T-helper 1 cell treated with Interleukin-12 subunit alpha and Interleukin-12 subunit beta and Interleukin-4 antibody, amounts not matched to agents 30 ng/mL and 1 ng/mL, for 36 hours (primary cell): ENCODE results near the gene EBLN1. TPM values are rescaled to one million over a fixed set of nuclear protein-coding genes. Genes with fewer than 3 reads are reported as not detected.
"Not testable (repeated sequence)": the region's sequence is repeated elsewhere in the genome, so short reads cannot be mapped to it uniquely, and the experiment has no call there.

Experiments
- intact Hi-C: fragments of 100-400 bp; cut with micrococcal nuclease; formaldehyde crosslinking; loops from one replicate; pipeline ENCODE4 v1.15.1; 2024
- total RNA-seq: library from RNA; stranded (reverse); gene quantifications from 2 replicates; pipeline ENCODE4 v1.2.3, GENCODE V29; 2022

The EBLN1 gene
- total RNA-seq, 1 donor from 2014 or later, result not detected

DNA sequence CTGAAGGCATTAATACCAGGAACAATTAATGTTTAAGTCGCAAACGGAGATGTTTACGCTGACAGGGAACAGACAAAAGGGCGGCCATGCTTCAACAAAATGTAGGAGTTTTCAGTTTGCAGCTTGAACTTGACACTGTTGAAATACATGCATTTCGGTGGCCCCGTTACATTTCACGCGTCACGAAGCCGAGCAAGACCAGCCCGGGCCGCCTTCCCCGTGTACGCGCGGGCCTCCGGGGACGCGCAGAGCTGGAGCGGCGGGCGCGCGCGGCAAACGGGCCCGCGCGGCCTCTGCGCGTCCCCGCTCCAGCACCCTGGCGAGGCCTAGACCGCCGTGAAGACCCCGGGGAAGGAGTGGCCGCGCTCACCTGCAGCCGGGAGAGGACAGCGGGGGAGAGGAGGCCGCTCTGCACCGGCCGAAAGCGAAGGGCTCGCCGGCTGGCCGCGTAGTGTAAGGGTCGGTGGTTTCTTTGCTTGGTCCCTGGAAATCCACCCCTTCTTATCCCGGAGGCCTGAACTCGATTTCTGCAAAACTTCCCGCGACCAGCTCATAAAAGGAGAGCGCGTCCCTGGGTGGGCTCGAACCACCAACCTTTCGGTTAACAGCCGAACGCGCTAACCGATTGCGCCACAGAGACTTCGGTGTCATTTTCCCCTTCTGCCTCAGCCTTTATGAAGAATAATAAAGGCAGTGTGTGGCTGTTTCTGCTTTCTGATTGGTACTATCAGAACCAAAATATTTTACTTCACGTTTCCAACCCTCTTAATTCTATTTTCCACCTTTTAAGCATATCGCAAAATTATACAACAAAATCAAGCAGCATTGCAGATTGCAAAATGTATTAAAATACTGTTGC lies 11.4 kb upstream of the EBLN1 start:
- intact Hi-C loops, result loop anchor here (1.0 to 10.0 kb wide), 16 partner anchors 17 to 1216 kb away; partner anchors contain the start of genes COMMD3, DNAJC1, MLLT10 and PIP4K2A

DNA sequence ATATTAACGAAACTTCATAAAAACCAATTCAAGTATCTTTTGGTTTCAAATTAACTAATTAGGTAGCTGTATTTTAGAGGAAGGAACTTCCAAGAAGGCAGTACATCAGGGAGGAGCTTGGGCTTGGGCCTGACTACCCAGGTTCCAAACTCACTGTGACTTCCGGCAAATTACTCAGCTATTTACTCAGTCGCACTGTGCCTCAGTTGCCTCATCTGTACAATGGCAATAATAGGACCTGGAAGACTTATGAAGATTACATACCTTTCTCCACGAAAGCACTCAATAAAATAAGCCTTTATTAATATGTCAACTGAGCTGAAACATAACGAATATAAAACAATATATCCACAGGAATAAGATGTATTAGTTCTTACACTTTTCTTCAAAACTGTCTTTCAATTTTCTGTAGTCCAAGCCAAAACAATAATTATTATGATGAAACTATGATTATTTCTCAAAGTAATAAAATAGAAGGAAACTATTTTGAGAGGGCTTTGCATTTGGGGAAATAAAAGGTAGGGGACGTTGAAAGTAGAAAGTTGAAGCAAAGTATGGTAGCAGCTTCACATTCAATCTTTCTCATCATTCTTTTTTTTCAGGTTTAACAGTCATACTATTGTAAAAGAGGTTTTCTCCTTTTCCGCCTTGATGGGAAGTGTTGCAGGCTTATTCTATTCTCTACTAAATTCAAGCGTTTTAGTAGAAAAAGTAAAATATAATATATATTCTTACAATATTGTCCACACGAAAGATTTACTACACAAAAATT lies 10.5 kb upstream of the EBLN1 start:
- intact Hi-C loops, result loop anchor here (2.0 to 10.0 kb wide), 6 partner anchors 206 to 1216 kb away; partner anchors contain the start of gene PIP4K2A

DNA sequence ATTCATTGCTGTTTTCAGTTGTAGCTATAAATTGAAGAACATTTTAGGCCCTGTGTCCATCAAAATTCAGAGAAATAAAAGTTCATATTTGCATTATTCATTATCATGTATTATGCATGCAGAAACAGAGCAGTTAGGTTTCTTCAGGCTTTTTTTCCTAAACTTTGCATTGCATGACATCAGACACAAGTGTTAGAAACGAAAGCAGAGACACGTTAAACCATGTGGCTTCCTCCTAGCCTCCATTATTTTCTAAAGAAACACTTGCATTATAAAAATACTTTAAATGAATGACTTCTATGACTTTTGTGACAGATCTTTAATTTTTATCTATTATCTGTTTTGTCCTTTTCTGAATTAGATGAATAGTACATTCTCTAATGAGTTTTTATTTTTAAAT lies 8.8 kb upstream of the EBLN1 start:
- intact Hi-C loops, result loop anchor here (5.0 to 10.0 kb wide), 4 partner anchors 204 to 1218 kb away; partner anchors contain the start of gene PIP4K2A

DNA sequence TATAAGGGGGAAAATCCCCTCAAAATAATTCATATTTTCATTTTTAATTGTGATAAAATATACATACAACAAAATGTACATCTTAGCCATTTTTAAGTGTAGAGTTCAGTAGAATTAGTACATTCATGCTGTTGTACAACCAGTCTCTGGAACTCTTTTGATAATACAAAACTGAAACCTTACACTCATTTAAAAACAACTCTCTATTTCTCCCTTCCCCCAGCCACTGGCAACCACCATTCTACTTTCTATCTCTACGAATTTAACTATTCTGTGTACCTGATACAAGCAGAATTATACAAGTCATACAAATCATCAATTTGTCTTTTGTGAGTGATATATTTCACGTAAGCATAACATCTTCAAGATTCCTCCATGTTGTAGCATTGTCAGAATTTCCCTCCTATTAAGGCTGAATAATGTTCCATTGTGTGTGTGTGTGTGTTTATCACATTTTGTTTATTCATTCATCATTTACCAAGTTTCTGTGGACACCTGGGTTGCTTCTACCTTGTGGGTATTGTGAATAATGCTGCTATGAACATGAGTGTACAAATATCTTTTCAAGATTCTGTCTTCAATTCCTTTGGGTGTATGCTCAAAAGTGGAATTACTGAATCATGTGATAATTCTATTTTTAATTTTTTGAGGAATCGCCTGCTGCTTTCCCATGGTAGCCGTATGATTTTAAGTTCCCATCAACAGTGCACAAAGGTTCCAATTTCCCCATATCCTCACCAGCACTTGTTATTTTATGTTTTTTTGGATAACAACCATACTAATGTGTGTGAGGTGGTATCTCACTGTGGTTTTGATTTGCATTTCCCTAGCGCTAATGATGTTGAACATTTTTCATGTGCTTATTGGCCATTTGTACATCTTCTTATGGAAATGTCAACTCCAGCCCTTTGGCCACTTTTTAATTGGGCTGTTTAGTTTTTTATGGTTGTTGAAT lies 4.7 kb upstream of the EBLN1 start:
- intact Hi-C loops, result loop anchor here (10.0 kb wide), 2 partner anchors 492 to 1222 kb away; partner anchors contain the start of gene PIP4K2A

DNA sequence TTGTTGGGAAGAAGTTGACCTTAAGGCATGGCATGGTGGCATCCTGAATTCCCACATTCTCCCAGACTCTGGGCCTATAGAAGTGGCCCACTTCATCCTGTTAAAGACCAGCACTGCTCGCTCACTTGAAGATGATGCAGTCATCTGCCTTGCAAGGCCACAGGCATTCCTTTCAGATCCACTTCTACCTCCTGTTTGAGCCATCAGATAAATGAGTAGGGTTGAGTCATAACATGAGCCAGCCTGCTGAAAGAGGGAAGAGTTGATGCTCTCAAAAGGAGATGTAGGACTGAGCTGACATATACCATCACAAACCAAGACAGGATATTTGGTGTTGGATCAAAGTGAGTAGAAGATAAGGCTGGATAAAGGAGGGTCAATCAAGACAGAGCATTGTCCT lies 1.5 kb upstream of the EBLN1 start:
- intact Hi-C loops, result no loop called here

DNA sequence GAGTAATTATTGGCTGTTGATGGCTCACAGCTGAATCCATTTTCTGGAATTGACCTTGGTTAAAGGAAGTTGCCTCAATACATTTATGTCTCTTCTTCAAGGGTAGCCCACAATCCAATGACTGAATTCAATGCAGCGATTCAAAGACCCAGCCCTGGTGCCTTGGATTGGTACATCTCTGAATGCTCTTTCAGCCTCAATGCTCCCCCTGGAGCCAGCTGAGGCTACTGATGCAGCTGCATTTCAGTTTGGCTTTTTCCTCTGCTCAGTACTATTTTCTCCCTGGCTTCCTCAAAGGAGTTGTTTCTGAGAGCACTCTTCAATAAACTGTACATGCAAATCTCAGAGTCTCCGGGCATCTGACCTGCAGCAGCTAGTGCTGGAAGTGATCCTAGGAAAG lies 633 bp upstream of the EBLN1 start:
- intact Hi-C loops, result no loop called here

DNA sequence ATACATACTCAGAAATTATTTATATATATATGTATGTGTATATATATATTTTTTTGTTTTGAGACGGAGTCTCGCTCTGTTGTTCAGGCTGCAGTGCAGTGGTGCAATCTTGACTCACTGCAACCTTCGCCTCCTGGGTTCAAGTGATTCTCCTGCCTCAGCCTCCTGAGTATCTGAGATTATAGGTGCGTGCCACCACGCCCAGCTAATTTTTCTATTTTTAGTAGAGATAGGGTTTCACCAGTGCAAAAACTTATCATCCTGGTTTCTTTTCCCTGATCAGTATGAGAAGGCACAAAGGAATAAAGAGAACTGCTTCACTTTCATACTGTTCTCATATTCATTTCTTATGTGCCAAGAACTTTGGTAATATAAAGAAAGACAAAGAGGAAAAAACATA lies 731 bp downstream of the EBLN1 start:
- intact Hi-C loops, result not testable (repeated sequence)

DNA sequence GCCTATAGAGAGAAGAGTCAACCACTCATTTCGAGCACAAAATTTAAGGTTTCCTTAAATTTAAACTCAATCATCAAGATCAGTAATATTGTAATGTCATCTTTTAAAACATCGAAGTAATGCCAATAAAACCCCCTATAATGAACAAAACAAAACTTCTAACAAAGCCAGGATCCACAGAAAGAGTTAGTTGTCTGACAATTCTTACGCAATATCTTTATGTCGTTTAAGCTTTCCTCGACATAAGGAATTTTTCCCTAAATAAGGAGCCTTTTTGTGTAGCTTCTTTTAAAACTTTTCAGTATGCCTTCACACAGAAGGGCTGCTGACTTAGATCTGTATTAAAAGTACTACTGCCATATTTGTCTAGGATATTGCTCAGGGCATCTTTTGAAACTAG lies 7.5 kb downstream of the EBLN1 start:
- intact Hi-C loops, result no loop called here

DNA sequence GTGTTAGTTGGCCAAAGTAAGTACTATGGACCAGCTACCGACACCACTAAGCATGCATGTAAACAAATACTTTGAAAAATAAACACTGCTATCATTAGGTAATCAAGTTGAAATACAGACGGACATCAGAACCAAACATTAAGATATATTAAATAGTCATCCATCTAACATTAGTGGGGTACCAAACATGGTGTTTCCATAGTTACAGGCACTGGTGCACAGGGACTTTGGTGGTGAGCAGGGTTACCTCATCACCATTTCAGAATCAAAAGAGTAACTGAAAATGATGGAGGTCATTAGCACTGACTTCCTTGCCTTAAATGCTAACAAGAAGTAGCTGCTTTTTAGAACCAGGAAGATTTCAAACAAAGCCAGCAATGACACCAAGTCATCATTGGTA lies 23.9 kb downstream of the EBLN1 start:
- intact Hi-C loops, result no loop called here

DNA sequence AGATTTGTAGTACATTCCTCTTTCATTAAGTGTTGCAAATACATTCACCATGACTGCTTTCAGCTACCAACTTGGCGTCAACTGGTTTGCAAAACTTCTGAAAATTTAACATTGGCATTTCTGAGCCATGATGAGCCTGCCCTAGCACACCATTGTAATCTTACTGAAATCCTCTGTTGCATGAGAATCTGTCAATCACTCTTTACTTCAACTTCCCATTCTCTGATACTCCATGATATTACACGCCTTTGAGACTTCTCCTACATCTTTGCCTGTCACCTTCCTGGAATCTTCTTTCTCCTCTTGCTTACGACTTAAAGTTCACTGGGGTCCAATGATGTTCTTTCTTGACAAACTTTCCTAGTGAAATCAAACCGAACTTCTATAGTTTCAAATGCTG lies 32.2 kb downstream of the EBLN1 start:
- intact Hi-C loops, result no loop called here

DNA sequence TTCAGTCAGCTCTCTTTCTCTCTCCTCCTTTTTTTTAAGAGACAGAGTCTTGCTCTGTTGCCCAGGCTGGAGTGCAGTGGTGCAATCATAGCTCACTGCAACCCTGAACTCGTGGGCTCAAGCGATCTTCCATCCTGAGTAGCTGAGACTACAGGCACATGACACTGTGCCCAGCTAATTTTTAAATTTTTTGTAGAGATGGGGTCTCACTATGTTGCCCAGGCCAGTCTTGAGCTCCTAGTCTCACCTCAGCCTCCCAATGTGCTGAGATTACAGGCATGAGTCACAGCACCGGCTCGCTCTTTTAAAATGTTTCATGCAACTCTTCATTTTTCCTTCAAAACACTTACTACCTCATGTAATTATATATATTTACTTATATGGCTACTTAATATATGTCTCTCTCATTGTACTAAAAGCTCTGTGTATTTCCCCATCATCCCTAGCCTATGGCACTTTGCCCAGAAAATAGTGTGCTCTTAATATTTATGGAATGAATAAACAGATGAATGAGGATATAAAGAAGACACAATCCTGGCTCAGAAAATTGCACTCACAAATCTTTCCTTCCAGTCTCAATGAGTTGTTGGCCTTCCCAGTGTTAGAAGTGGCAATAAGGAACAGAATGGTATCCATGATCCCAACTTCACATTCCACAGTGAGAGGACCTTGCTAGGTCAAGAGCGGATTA lies 33.9 kb downstream of the EBLN1 start:
- intact Hi-C loops, result no loop called here

DNA sequence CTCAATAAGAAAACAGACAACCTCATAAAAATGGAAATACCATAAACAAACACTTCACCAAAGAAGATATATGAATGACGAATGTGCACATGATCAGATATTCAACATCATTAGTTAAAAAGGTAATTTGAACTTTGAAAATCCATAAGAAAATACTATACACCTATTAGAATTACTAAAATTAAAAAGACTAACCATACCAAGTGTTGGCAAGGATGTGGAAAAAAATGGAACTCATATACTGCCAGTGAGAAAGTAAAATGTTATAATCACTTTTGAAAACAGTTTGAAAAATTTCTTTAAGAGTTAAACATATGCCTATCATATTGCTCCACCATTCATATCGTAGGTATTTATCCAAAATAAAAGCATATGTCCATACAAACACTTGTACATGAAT lies 37.1 kb downstream of the EBLN1 start:
- intact Hi-C loops, result no loop called here

DNA sequence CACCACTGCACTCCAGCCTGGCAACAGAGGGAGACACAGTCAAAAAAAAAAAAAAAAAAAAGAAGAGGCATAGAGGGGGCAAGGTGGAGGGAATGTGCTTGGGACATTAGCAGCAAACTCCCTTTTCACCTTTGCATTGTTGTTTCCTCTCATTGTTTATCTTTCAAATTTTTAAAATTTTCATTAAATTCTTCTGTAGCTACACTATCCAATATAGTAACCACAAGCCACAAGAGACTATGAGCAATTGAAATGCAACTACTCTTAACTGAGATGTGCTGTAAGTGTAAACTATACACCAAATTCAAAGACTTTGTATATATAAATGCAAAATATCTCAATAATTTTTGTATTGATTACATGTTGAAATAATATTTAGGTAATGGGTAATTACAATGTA lies 43.4 kb downstream of the EBLN1 start:
- intact Hi-C loops, result no loop called here

DNA sequence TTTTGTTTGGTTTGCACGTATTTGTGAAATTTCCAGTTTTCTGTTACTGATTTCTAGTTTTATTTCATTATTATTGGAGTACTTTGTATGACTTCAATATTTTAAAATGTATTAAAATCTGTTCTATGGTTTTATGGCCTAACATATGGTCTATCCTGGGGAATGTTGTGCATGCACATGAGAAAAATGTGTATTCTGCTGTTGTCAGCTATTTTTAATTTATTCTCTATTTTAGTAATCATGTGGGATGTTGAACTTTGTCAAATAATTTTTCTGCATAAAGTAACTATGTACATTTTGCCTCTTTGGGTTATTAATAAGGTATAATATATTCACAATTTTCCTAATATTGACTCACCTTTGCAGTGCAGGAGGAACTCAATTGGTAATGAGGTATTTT lies 46.7 kb downstream of the EBLN1 start:
- intact Hi-C loops, result no loop called here

DNA sequence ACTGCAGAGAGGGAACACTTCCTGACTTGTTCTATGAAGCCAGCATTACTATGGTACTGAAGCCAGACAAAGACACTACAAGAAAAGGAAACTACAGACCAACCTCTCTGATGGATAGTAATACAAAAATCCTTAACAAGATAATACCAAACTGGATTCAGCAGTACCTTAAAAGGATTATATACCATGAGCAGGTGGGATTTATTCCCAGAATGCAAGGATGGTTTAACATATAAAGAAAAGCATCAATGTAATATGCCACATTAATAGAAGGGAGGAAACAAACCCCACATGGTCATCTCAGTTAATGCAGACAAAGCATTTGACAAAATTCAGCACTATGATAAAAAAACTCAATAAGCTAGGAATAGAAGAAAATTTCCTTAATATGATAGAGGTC lies 47.2 kb downstream of the EBLN1 start:
- intact Hi-C loops, result no loop called here

DNA sequence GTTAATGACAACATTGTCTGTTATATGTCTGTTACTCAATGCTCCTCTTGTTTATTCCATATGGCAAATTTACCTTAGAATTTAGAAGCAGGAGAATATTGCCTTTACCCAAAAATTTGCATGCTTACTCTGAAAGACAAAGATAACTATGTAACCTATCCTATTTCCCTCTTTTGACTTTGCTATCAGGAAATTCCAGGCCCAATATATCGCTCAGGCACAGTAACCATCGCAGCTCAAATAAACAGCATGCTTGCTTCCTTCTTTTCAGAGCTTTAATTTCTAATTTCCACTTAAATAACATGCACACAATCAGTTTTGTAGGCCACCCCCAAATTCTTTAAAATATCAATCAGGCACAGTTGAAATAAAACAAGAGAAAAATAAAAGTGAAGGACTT lies 57.8 kb downstream of the EBLN1 start:
- intact Hi-C loops, result no loop called here

DNA sequence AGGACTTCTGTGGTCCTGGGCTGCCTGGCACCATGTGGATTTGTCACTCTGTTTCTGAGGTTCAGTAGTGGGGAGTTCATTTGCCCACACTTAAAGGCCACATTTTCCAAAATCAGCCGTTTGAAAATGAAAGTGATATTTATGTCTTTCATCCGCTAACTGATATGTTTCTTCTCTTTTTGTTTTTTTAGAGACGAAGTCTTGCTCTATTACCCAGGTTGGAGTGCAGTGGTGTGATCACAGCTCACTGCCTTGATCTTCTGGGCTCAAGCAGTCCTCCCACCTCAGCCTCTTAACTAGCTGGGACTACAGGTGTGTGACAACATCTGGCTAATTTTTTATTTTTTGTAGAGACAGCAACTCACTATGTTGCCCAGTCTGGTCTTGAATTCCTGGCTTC lies 58.6 kb downstream of the EBLN1 start:
- intact Hi-C loops, result no loop called here
